ENCODE measurements around the gene CPHXL.

DNA sequence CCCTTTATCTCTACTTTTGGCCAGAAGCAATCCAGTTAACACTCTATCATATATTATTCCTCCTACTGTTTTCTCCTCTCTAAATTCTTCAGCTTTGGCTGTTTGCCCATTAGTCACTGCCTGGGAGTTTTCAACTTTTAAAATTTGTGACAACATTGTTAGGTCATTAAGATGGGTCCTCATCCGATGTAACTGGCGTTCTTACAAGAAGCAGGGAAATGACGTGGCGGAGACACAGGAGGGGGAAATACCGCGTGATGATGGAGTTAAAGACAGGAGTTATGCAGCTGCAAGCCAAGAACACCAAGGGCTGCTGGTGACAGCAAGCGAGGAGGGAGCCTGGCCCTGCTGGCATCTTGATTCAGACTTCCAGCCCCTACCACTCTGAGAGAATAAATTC is 34.8 kb upstream of the CPHXL start:
- TF ChIP-seq, protein P1, sequence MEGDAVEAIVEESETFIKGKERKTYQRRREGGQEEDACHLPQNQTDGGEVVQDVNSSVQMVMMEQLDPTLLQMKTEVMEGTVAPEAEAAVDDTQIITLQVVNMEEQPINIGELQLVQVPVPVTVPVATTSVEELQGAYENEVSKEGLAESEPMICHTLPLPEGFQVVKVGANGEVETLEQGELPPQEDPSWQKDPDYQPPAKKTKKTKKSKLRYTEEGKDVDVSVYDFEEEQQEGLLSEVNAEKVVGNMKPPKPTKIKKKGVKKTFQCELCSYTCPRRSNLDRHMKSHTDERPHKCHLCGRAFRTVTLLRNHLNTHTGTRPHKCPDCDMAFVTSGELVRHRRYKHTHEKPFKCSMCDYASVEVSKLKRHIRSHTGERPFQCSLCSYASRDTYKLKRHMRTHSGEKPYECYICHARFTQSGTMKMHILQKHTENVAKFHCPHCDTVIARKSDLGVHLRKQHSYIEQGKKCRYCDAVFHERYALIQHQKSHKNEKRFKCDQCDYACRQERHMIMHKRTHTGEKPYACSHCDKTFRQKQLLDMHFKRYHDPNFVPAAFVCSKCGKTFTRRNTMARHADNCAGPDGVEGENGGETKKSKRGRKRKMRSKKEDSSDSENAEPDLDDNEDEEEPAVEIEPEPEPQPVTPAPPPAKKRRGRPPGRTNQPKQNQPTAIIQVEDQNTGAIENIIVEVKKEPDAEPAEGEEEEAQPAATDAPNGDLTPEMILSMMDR (IDR thresholded peaks at IDR 0.05): no peak
- TF ChIP-seq POLR2A (IDR thresholded peaks at IDR 0.05) (no peak), POLR2AphosphoS5 (IDR thresholded peaks at IDR 0.05) (no peak)

All from breast epithelium (tissue), 3 donors.